T-helper 9 cell (primary cell): ENCODE measurements around the gene NDUFS8.

Experiments
- DNase-seq: peaks from one replicate; pipeline ENCODE4 v3.0.0-alpha.2; 2020

Gene NDUFS8

GRCh38 chr11:68016904-68017817, 13.3 kb upstream of the NDUFS8 start:
- DNase-seq: no peak

- DNase-seq: no peak
Measured at GRCh38 chr11:68017980-68018729, 12.3 kb upstream of the NDUFS8 start.

- DNase-seq: no peak
Measured at GRCh38 chr11:68018730-68019190, 11.7 kb upstream of the NDUFS8 start.

- DNase-seq: no peak
Measured at GRCh38 chr11:68019486-68019885, 11.0 kb upstream of the NDUFS8 start.

- DNase-seq: no peak
Measured at GRCh38 chr11:68020575-68020974, 9.9 kb upstream of the NDUFS8 start.

- DNase-seq: no peak
Measured at GRCh38 chr11:68021167-68021787, 9.2 kb upstream of the NDUFS8 start.

- DNase-seq: no peak
Measured at GRCh38 chr11:68022531-68022930, 8.0 kb upstream of the NDUFS8 start.

GRCh38 chr11:68024508-68024907, 6.0 kb upstream of the NDUFS8 start:
- DNase-seq: no peak

GRCh38 chr11:68025047-68025446, 5.4 kb upstream of the NDUFS8 start:
- DNase-seq: no peak

GRCh38 chr11:68026391-68027105, 3.9 kb upstream of the NDUFS8 start:
- no peak for DNase-seq

GRCh38 chr11:68027667-68028066, 2.8 kb upstream of the NDUFS8 start:
- DNase-seq: no peak

GRCh38 chr11:68028802-68029545, 1.5 kb upstream of the NDUFS8 start:
- DNase-seq: no peak

GRCh38 chr11:68031144-68031464, 623 bp downstream of the NDUFS8 start:
- DNase-seq: no peak

- DNase-seq: no peak
Measured at GRCh38 chr11:68032003-68032402, 1.5 kb downstream of the NDUFS8 start.

GRCh38 chr11:68032997-68033707, 2.7 kb downstream of the NDUFS8 start:
- no peak for DNase-seq

- no peak for DNase-seq
Measured at GRCh38 chr11:68033708-68034045, 3.2 kb downstream of the NDUFS8 start.

- DNase-seq: no peak
Measured at GRCh38 chr11:68035266-68035876, 4.9 kb downstream of the NDUFS8 start.

- DNase-seq: no peak
Measured at GRCh38 chr11:68036141-68036716, 5.7 kb downstream of the NDUFS8 start.

- no peak for DNase-seq
Measured at GRCh38 chr11:68036717-68037239, 6.3 kb downstream of the NDUFS8 start.

GRCh38 chr11:68037411-68038225, 7.1 kb downstream of the NDUFS8 start:
- DNase-seq: no peak
